ENCODE results near the gene CLEC5A.

CLEC5A gene

GRCh38 chr7:141949911-141950310 lies 3.1 kb upstream of the CLEC5A start:
- no peaks in the 10 kb centered on the region for H3K4me1 ChIP-seq (ENCODE audit: control insufficient read depth in 2 of 2, insufficient read depth in 2 of 2, low read length in 2 of 2)
- no peak overlapping the region for H3K9ac ChIP-seq (ENCODE audit: low read depth in 1 of 2, low read length in 2 of 2)
- H3K9me3 ChIP-seq (ENCODE audit: control insufficient read depth in 2 of 2, low read length in 2 of 2) = no peaks in the 10 kb centered on the region
- H3K36me3 ChIP-seq (ENCODE audit: control insufficient read depth in 2 of 2, insufficient read depth in 2 of 2, low read length in 2 of 2) = no peaks in the 10 kb centered on the region
- H3K27ac ChIP-seq (ENCODE audit: low read depth in 2 of 2, low read length in 2 of 2) = no peak overlapping the region
- H3K27me3 ChIP-seq (ENCODE audit: control insufficient read depth in 2 of 2, insufficient read depth in 2 of 2, low read length in 2 of 2) = no peaks in the 10 kb centered on the region
- no peak overlapping the region for H3K4me3 ChIP-seq (ENCODE audit: low read length in 2 of 2)

GRCh38 chr7:141949451-141949850 lies 2.7 kb upstream of the CLEC5A start:
- H3K9ac ChIP-seq (ENCODE audit: low read depth in 1 of 2, low read length in 2 of 2) = no peak overlapping the region
- H3K4me1 ChIP-seq (ENCODE audit: control insufficient read depth in 2 of 2, insufficient read depth in 2 of 2, low read length in 2 of 2) = no peaks in the 10 kb centered on the region
- H3K4me3 ChIP-seq (ENCODE audit: low read length in 2 of 2) = no peak overlapping the region
- H3K27ac ChIP-seq (ENCODE audit: low read depth in 2 of 2, low read length in 2 of 2) = no peak overlapping the region
- no peaks in the 10 kb centered on the region for H3K36me3 ChIP-seq (ENCODE audit: control insufficient read depth in 2 of 2, insufficient read depth in 2 of 2, low read length in 2 of 2)
- H3K27me3 ChIP-seq (ENCODE audit: control insufficient read depth in 2 of 2, insufficient read depth in 2 of 2, low read length in 2 of 2) = no peaks in the 10 kb centered on the region
- no peaks in the 10 kb centered on the region for H3K9me3 ChIP-seq (ENCODE audit: control insufficient read depth in 2 of 2, low read length in 2 of 2)

DNA sequence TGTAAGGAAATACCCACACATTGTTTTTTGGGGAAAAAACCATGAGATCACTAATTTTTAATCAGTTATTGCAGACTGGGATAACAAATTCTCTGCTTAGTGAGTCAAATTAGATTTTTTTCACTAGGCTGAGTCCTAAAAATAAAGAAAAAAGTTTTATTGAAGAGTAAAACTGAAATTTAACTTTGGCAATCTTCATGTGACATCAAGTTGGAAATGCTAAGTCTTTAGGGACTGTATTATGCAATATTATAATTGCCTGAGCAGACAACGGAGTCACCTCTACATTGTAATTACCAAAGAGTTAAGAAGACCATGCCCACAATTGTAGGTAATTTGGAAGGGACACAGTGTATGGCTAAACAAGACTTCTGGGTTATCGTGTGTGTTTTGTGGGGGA lies 2.2 kb upstream of the CLEC5A start:
- no peaks in the 10 kb centered on the region for H3K9me3 ChIP-seq (ENCODE audit: control insufficient read depth in 2 of 2, low read length in 2 of 2)
- no peak overlapping the region for H3K27ac ChIP-seq (ENCODE audit: low read depth in 2 of 2, low read length in 2 of 2)
- H3K36me3 ChIP-seq (ENCODE audit: control insufficient read depth in 2 of 2, insufficient read depth in 2 of 2, low read length in 2 of 2) = no peaks in the 10 kb centered on the region
- H3K9ac ChIP-seq (ENCODE audit: low read depth in 1 of 2, low read length in 2 of 2) = no peak overlapping the region
- no peak overlapping the region for H3K4me3 ChIP-seq (ENCODE audit: low read length in 2 of 2)
- no peaks in the 10 kb centered on the region for H3K4me1 ChIP-seq (ENCODE audit: control insufficient read depth in 2 of 2, insufficient read depth in 2 of 2, low read length in 2 of 2)
- H3K27me3 ChIP-seq (ENCODE audit: control insufficient read depth in 2 of 2, insufficient read depth in 2 of 2, low read length in 2 of 2) = no peaks in the 10 kb centered on the region

DNA sequence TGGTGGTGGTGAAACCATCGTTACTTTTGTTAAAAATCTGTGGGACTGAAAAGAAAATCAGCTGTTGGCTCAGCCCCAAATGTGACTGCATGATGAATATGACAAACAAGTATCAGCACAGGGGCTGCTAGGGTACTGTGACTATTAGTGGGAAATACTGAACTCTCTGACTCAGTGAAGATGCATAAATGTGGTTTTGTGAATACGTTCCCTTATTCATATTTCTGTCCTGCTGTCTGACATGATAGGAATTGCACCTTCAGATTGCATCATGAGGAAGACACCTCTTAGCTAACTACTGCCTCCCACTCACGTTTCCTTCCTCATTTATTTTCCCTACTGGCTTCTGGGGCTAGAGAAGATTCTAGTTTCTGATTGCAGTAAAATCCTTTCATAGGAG lies 1.4 kb downstream of the CLEC5A start:
- H3K4me1 ChIP-seq (ENCODE audit: control insufficient read depth in 2 of 2, insufficient read depth in 2 of 2, low read length in 2 of 2) = no peaks in the 10 kb centered on the region
- H3K9me3 ChIP-seq (ENCODE audit: control insufficient read depth in 2 of 2, low read length in 2 of 2) = peaks cover 0 to 3% of the 10 kb centered on the region in 2 donors
- no peaks in the 10 kb centered on the region for H3K27me3 ChIP-seq (ENCODE audit: control insufficient read depth in 2 of 2, insufficient read depth in 2 of 2, low read length in 2 of 2)
- no peak overlapping the region for H3K4me3 ChIP-seq (ENCODE audit: low read length in 2 of 2)
- no peak overlapping the region for H3K9ac ChIP-seq (ENCODE audit: low read depth in 1 of 2, low read length in 2 of 2)
- H3K36me3 ChIP-seq (ENCODE audit: control insufficient read depth in 2 of 2, insufficient read depth in 2 of 2, low read length in 2 of 2) = no peaks in the 10 kb centered on the region
- no peak overlapping the region for H3K27ac ChIP-seq (ENCODE audit: low read depth in 2 of 2, low read length in 2 of 2)

DNA sequence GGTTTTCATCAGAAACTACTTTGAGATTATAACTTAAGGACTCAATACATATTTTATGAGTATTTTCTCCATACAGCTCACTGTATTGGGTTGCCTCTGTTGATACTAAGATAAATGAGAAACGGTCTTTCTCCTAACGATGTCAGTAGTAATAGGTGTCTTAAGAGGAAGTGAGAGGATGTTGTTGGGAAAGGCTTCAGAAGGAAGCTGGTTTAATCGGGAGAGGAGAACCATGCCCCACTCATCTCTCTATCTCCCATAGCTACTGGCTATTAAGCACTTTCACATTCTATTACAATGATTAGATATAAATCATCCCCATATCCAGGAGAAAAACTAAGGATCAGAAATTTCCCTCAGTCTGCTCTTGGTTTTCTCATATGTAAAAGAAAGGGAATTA lies 2.0 kb downstream of the CLEC5A start:
- Histone ChIP-seq H3K9ac (ENCODE audit: low read depth in 1 of 2, low read length in 2 of 2) (no peak overlapping the region), H3K27ac (ENCODE audit: low read depth in 2 of 2, low read length in 2 of 2) (no peak overlapping the region), H3K4me3 (ENCODE audit: low read length in 2 of 2) (no peak overlapping the region), H3K9me3 (ENCODE audit: control insufficient read depth in 2 of 2, low read length in 2 of 2) (peaks cover 0 to 3% of the 10 kb centered on the region in 2 donors), H3K36me3 (ENCODE audit: control insufficient read depth in 2 of 2, insufficient read depth in 2 of 2, low read length in 2 of 2) (no peaks in the 10 kb centered on the region), H3K4me1 (ENCODE audit: control insufficient read depth in 2 of 2, insufficient read depth in 2 of 2, low read length in 2 of 2) (no peaks in the 10 kb centered on the region), H3K27me3 (ENCODE audit: control insufficient read depth in 2 of 2, insufficient read depth in 2 of 2, low read length in 2 of 2) (no peaks in the 10 kb centered on the region)

DNA sequence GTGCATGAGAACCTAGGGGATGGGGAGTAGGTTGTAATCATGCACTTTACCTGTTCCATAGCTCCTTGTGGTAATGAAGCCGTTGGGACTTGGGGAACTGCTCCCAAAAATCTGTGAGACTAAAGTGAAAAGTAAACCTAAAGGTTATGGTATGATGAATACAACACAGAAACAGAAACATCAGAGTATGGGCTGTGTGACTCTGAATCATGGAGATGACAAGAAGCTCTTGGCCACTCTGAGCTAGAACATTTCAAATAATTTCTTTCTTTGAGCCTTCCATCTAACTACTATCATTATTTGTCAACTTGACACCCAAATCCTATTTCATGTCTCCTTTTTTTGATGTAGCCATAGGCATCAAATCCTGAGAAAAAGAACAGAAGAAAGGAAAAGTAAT lies 2.9 kb downstream of the CLEC5A start:
- no peaks in the 10 kb centered on the region for H3K27me3 ChIP-seq (ENCODE audit: control insufficient read depth in 2 of 2, insufficient read depth in 2 of 2, low read length in 2 of 2)
- H3K36me3 ChIP-seq (ENCODE audit: control insufficient read depth in 2 of 2, insufficient read depth in 2 of 2, low read length in 2 of 2) = no peaks in the 10 kb centered on the region
- H3K9ac ChIP-seq (ENCODE audit: low read depth in 1 of 2, low read length in 2 of 2) = no peak overlapping the region
- H3K4me3 ChIP-seq (ENCODE audit: low read length in 2 of 2) = no peak overlapping the region
- peaks cover 0 to 3% of the 10 kb centered on the region in 2 donors for H3K9me3 ChIP-seq (ENCODE audit: control insufficient read depth in 2 of 2, low read length in 2 of 2)
- H3K27ac ChIP-seq (ENCODE audit: low read depth in 2 of 2, low read length in 2 of 2) = no peak overlapping the region
- H3K4me1 ChIP-seq (ENCODE audit: control insufficient read depth in 2 of 2, insufficient read depth in 2 of 2, low read length in 2 of 2) = no peaks in the 10 kb centered on the region

- H3K4me3 ChIP-seq (ENCODE audit: low read length in 2 of 2) = no peak overlapping the region
- H3K9ac ChIP-seq (ENCODE audit: low read depth in 1 of 2, low read length in 2 of 2) = no peak overlapping the region
- H3K4me1 ChIP-seq (ENCODE audit: control insufficient read depth in 2 of 2, insufficient read depth in 2 of 2, low read length in 2 of 2) = no peaks in the 10 kb centered on the region
- no peaks in the 10 kb centered on the region for H3K36me3 ChIP-seq (ENCODE audit: control insufficient read depth in 2 of 2, insufficient read depth in 2 of 2, low read length in 2 of 2)
- no peaks in the 10 kb centered on the region for H3K27me3 ChIP-seq (ENCODE audit: control insufficient read depth in 2 of 2, insufficient read depth in 2 of 2, low read length in 2 of 2)
- no peak overlapping the region for H3K27ac ChIP-seq (ENCODE audit: low read depth in 2 of 2, low read length in 2 of 2)
- peaks cover 0 to 3% of the 10 kb centered on the region in 2 donors for H3K9me3 ChIP-seq (ENCODE audit: control insufficient read depth in 2 of 2, low read length in 2 of 2)
Measured at GRCh38 chr7:141941075-141941474, 5.7 kb downstream of the CLEC5A start.

- H3K9ac ChIP-seq (ENCODE audit: low read depth in 1 of 2, low read length in 2 of 2) = no peak overlapping the region
- no peaks in the 10 kb centered on the region for H3K27me3 ChIP-seq (ENCODE audit: control insufficient read depth in 2 of 2, insufficient read depth in 2 of 2, low read length in 2 of 2)
- H3K9me3 ChIP-seq (ENCODE audit: control insufficient read depth in 2 of 2, low read length in 2 of 2) = no peaks in the 10 kb centered on the region
- H3K4me1 ChIP-seq (ENCODE audit: control insufficient read depth in 2 of 2, insufficient read depth in 2 of 2, low read length in 2 of 2) = no peaks in the 10 kb centered on the region
- H3K27ac ChIP-seq (ENCODE audit: low read depth in 2 of 2, low read length in 2 of 2) = no peak overlapping the region
- H3K4me3 ChIP-seq (ENCODE audit: low read length in 2 of 2) = no peak overlapping the region
- H3K36me3 ChIP-seq (ENCODE audit: control insufficient read depth in 2 of 2, insufficient read depth in 2 of 2, low read length in 2 of 2) = no peaks in the 10 kb centered on the region
Measured at GRCh38 chr7:141930211-141930610, 16.6 kb downstream of the CLEC5A start.

DNA sequence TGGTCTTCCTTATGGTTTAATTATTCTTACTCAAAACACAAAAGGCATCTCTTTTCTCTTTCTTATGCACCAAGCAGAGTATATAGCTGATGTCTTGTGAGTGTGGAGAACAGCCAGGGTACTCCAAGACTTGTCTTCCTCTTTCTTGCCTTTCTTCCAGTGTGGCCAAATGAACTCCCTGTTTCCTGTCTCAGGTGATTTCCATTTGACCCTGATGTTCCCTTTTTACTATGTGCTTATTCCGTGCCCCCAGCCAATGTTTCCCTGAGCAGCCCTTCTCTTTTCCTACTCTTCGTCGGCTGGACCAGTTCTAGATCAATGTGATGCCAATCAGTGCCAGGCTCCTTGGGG lies 18.0 kb downstream of the CLEC5A start:
- Histone ChIP-seq H3K27ac (ENCODE audit: low read depth in 2 of 2, low read length in 2 of 2) (no peak overlapping the region), H3K4me1 (ENCODE audit: control insufficient read depth in 2 of 2, insufficient read depth in 2 of 2, low read length in 2 of 2) (no peaks in the 10 kb centered on the region), H3K9ac (ENCODE audit: low read depth in 1 of 2, low read length in 2 of 2) (no peak overlapping the region), H3K9me3 (ENCODE audit: control insufficient read depth in 2 of 2, low read length in 2 of 2) (no peaks in the 10 kb centered on the region), H3K4me3 (ENCODE audit: low read length in 2 of 2) (no peak overlapping the region), H3K36me3 (ENCODE audit: control insufficient read depth in 2 of 2, insufficient read depth in 2 of 2, low read length in 2 of 2) (no peaks in the 10 kb centered on the region), H3K27me3 (ENCODE audit: control insufficient read depth in 2 of 2, insufficient read depth in 2 of 2, low read length in 2 of 2) (no peaks in the 10 kb centered on the region)

DNA sequence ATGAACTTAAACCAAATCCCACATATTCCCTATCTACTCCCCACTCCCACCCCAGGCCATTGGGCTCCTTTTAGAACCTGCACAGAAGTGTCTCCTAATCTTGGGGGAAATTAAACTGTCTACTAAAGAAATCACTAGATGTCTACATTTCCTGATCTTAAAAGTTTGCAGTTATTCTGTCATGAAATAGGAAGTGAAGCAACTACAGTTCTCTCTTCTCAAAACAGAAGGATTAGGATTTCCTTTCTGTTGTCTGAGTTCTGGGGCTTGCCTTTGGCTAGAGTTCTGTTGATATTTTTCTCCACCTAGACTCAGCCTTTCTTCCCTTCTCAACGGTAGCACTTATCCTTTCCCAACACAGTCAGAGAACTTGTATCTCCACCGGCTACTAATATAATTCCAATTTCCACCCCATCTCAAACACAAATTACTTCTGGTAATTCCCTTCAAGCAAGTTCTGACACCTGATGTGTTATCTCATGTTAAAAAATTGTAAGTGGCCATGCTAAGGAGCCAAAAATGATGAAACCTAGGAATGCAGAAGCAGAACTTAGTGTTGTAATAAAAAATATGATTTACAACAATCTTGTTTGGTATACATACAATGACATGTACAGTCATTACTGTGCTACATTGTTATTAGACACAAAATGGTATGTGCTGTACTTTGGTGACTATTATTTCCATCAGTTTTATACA lies 18.5 kb downstream of the CLEC5A start:
- Histone ChIP-seq H3K27ac (ENCODE audit: low read depth in 2 of 2, low read length in 2 of 2) (no peak overlapping the region), H3K4me1 (ENCODE audit: control insufficient read depth in 2 of 2, insufficient read depth in 2 of 2, low read length in 2 of 2) (no peaks in the 10 kb centered on the region), H3K9me3 (ENCODE audit: control insufficient read depth in 2 of 2, low read length in 2 of 2) (no peaks in the 10 kb centered on the region), H3K4me3 (ENCODE audit: low read length in 2 of 2) (no peak overlapping the region), H3K27me3 (ENCODE audit: control insufficient read depth in 2 of 2, insufficient read depth in 2 of 2, low read length in 2 of 2) (no peaks in the 10 kb centered on the region), H3K36me3 (ENCODE audit: control insufficient read depth in 2 of 2, insufficient read depth in 2 of 2, low read length in 2 of 2) (no peaks in the 10 kb centered on the region), H3K9ac (ENCODE audit: low read depth in 1 of 2, low read length in 2 of 2) (no peak overlapping the region)

GRCh38 chr7:141920281-141920680 lies 26.5 kb downstream of the CLEC5A start:
- no peak overlapping the region for H3K27ac ChIP-seq (ENCODE audit: low read depth in 2 of 2, low read length in 2 of 2)
- no peak overlapping the region for H3K9ac ChIP-seq (ENCODE audit: low read depth in 1 of 2, low read length in 2 of 2)
- H3K36me3 ChIP-seq (ENCODE audit: control insufficient read depth in 2 of 2, insufficient read depth in 2 of 2, low read length in 2 of 2) = no peaks in the 10 kb centered on the region
- no peak overlapping the region for H3K4me3 ChIP-seq (ENCODE audit: low read length in 2 of 2)
- no peaks in the 10 kb centered on the region for H3K4me1 ChIP-seq (ENCODE audit: control insufficient read depth in 2 of 2, insufficient read depth in 2 of 2, low read length in 2 of 2)
- H3K27me3 ChIP-seq (ENCODE audit: control insufficient read depth in 2 of 2, insufficient read depth in 2 of 2, low read length in 2 of 2) = no peaks in the 10 kb centered on the region
- no peaks in the 10 kb centered on the region for H3K9me3 ChIP-seq (ENCODE audit: control insufficient read depth in 2 of 2, low read length in 2 of 2)

Data from mucosa of rectum (tissue), 2 donors.